K562 treated with DMSO at 1 percent for 12 hours (cell line): Measurements from ENCODE around the gene C2orf66. TPM values are rescaled to one million over a fixed set of nuclear protein-coding genes. Genes with fewer than 3 reads are reported as not detected.

Source experiments
- total RNA-seq: library from RNA; unstranded; fragments of 300-600 nt; gene quantifications from 2 replicates; pipeline ENCODE4 v1.2.3, GENCODE V29; 2022; ENCODE audit not compliant: insufficient read depth

The C2orf66 gene
- total RNA-seq = not detected in 2 replicates

DNA sequence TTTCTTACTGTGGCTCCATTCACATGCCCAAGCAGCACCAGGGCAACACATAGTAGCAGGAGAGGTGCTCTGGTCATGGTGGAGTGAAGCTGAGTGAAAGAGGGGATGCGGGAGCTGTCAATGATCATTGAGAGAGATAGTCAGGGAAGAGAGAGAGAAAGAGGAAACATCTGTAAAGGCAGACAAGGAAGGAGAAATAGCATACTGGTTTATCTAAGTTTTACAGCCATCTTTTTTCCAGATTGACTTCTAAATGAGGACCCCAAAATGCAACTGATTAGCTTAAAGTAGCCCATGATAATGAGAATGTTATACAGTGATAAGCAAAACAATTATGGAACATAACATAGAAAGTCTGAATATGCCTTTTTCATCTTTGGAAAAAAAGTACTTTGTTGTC, at the start of gene C2orf66:
TSS of gene C2orf66 (minus strand) at position 96 of the 400 bp plus-strand sequence. CDS start at position 77, 19 bp downstream.

Other genes with a start within 250 kb of the C2orf66 start
- gene HECW2, start 215.8 kb downstream of the C2orf66 start, total RNA-seq = 0.28 and 2.8 TPM in 2 replicates
- 3.4 and 14.6 TPM in 2 replicates for gene CCDC150, start 169.6 kb downstream of the C2orf66 start, total RNA-seq
- gene GTF3C3, start 9.7 kb downstream of the C2orf66 start, total RNA-seq = 11.6 and 30.1 TPM in 2 replicates
- 0.97 TPM in 1 of 2 replicates, not detected in the other for gene PGAP1, start 117.4 kb upstream of the C2orf66 start, total RNA-seq